Mesendoderm (in vitro differentiated cells): ENCODE measurements around the gene LMF1.

Experiments used
- DNase-seq: peaks from one replicate; pipeline ENCODE4 v3.0.0; 2013
- H2AK5ac ChIP-seq: 2 replicates; pipeline ENCODE4 v1.6.1; 2013; ENCODE audit warnings: low read length, inconsistent platforms
- H2BK120ac ChIP-seq: 2 replicates; pipeline ENCODE4 v1.6.1; 2013; ENCODE audit warnings: low read depth, mild to moderate bottlenecking, low read length, moderate library complexity, mixed read lengths
- H2BK15ac ChIP-seq: replicated peaks from 2 replicates; pipeline ENCODE4 v1.6.1; 2013; ENCODE audit warnings: low read depth, mild to moderate bottlenecking, moderate library complexity
- H2BK5ac ChIP-seq: 2 replicates; pipeline ENCODE4 v1.6.1; 2013; ENCODE audit warnings: low read length, inconsistent platforms
- H3K18ac ChIP-seq: 2 replicates; pipeline ENCODE4 v1.6.1; 2013; ENCODE audit warnings: mild to moderate bottlenecking, low read length, mixed read lengths
- H3K23ac ChIP-seq: one replicate; pipeline ENCODE4 v1.6.1; 2013; ENCODE audit warnings: low read length
- H3K27ac ChIP-seq: 2 replicates; pipeline ENCODE4 v1.5.1; 2013; ENCODE audit warnings: low read depth, mild to moderate bottlenecking, inconsistent platforms, low read length, moderate library complexity
- H3K27me3 ChIP-seq: 2 replicates; pipeline ENCODE4 v1.6.1; 2013; ENCODE audit warnings: low read length, control low read depth, mild to moderate bottlenecking, inconsistent platforms; ENCODE audit not compliant: insufficient read depth, poor library complexity
- H3K36me3 ChIP-seq: 2 replicates; pipeline ENCODE4 v1.6.1; 2013; ENCODE audit warnings: low read length, inconsistent platforms; ENCODE audit not compliant: control insufficient read depth, insufficient read depth
- H3K4ac ChIP-seq: one replicate; pipeline ENCODE4 v1.6.1; 2013; ENCODE audit warnings: low read depth, mild to moderate bottlenecking, low read length, moderate library complexity
- H3K4me1 ChIP-seq: 2 replicates; pipeline ENCODE4 v1.6.1; 2013; ENCODE audit warnings: low read depth, low read length, inconsistent platforms; ENCODE audit not compliant: control insufficient read depth
- H3K4me2 ChIP-seq: 2 replicates; pipeline ENCODE4 v1.6.1; 2013; ENCODE audit warnings: low read length
- H3K4me3 ChIP-seq: 2 replicates; pipeline ENCODE4 v1.5.1; 2013; ENCODE audit warnings: mild to moderate bottlenecking, low read length
- H3K56ac ChIP-seq: one replicate; pipeline ENCODE4 v1.6.1; 2013; ENCODE audit warnings: low read length
- H3K79me1 ChIP-seq: 2 replicates; pipeline ENCODE4 v1.6.1; 2013; ENCODE audit warnings: low read length, inconsistent platforms
- H3K79me2 ChIP-seq: 2 replicates; pipeline ENCODE4 v1.6.1; 2013; ENCODE audit warnings: mild to moderate bottlenecking, low read length; ENCODE audit not compliant: control insufficient read depth, insufficient read depth
- H3K9ac ChIP-seq: 2 replicates; pipeline ENCODE4 v1.6.1; 2013; ENCODE audit warnings: low read length, inconsistent platforms
- H4K5ac ChIP-seq: one replicate; pipeline ENCODE4 v1.6.1; 2013; ENCODE audit warnings: low read length
- H4K8ac ChIP-seq: one replicate; pipeline ENCODE4 v1.6.1; 2013; ENCODE audit warnings: low read depth, mild to moderate bottlenecking, control low read depth, low read length, moderate library complexity
- WGBS: extraction: QIAGEN DNeasy Blood & Tissue Kit; methylation state at CpG from one replicate; pipeline ENCODE4 v1.1.7; 2013; ENCODE audit warnings: low lambda C conversion rate, missing lambda C conversion rate; ENCODE audit not compliant: insufficient coverage; ENCODE audit errors: extremely low coverage; 5-methylcytosine and 5-hydroxymethylcytosine counted together

Gene LMF1

DNA sequence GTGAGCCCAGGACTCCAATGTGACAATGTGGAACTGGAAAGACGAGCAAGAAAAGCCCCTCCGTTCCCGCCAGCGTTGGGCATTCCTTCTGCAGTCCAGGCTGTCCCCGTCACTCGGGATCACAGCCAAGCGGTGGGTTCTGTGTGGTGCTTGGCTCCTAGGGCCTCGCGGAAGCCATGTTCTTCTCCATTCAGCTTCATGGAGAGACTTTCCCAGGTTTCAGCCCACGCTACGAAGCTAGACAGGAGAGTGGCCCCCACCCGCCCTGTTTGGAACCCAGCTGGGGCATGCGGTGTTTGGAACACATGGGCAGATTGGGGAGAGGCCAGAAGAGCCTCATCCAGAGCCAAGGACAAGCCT lies 5.8 kb downstream of the LMF1 start:
- no peak overlapping the region for H4K5ac ChIP-seq
- no peaks in the 10 kb centered on the region for H3K4me1 ChIP-seq
- no peak overlapping the region for H3K4me3 ChIP-seq
- H2BK5ac ChIP-seq = no peak overlapping the region
- H3K27ac ChIP-seq = no peak overlapping the region
- no peak overlapping the region for H2BK120ac ChIP-seq
- no peak for DNase-seq
- H3K4ac ChIP-seq = no peak overlapping the region
- no peak overlapping the region for H3K9ac ChIP-seq
- no peaks in the 10 kb centered on the region for H3K36me3 ChIP-seq
- H2AK5ac ChIP-seq = no peak overlapping the region
- H3K18ac ChIP-seq = no peak overlapping the region
- no peak overlapping the region for H4K8ac ChIP-seq
- H3K79me1 ChIP-seq = peaks cover 3% of the 10 kb centered on the region
- H3K23ac ChIP-seq = no peak overlapping the region
- H3K4me2 ChIP-seq = no peak overlapping the region
- H3K79me2 ChIP-seq = no peaks in the 10 kb centered on the region
- no peak overlapping the region for H2BK15ac ChIP-seq
- H3K27me3 ChIP-seq = no peaks in the 10 kb centered on the region
- H3K56ac ChIP-seq = no peak overlapping the region
- no CpG with 5 or more reads among the region's 13 CpGs for WGBS

- H3K23ac ChIP-seq = no peak overlapping the region
- H3K9ac ChIP-seq = no peak overlapping the region
- H3K79me1 ChIP-seq = peaks cover 3% of the 10 kb centered on the region
- no peak for DNase-seq
- H3K18ac ChIP-seq = no peak overlapping the region
- H2BK120ac ChIP-seq = no peak overlapping the region
- no peak overlapping the region for H2BK15ac ChIP-seq
- no peaks in the 10 kb centered on the region for H3K27me3 ChIP-seq
- H3K4me1 ChIP-seq = no peaks in the 10 kb centered on the region
- H4K5ac ChIP-seq = no peak overlapping the region
- H3K27ac ChIP-seq = no peak overlapping the region
- H2AK5ac ChIP-seq = no peak overlapping the region
- H3K4me2 ChIP-seq = no peak overlapping the region
- no peak overlapping the region for H3K4me3 ChIP-seq
- no peak overlapping the region for H3K4ac ChIP-seq
- no peak overlapping the region for H2BK5ac ChIP-seq
- no peak overlapping the region for H3K56ac ChIP-seq
- H3K79me2 ChIP-seq = no peaks in the 10 kb centered on the region
- no peak overlapping the region for H4K8ac ChIP-seq
- WGBS = no CpG with 5 or more reads among the region's 27 CpGs
- H3K36me3 ChIP-seq = no peaks in the 10 kb centered on the region
These were observed 6.3 kb downstream of the LMF1 start for GRCh38 chr16:964356-965035.

GRCh38 chr16:963913-964312 lies 6.9 kb downstream of the LMF1 start:
- WGBS = no CpG with 5 or more reads among the region's 17 CpGs
- no peak overlapping the region for H2BK120ac ChIP-seq
- no peak overlapping the region for H3K9ac ChIP-seq
- no peak overlapping the region for H3K4me3 ChIP-seq
- H3K4ac ChIP-seq = no peak overlapping the region
- no peak overlapping the region for H3K27ac ChIP-seq
- no peaks in the 10 kb centered on the region for H3K4me1 ChIP-seq
- no peaks in the 10 kb centered on the region for H3K36me3 ChIP-seq
- H3K18ac ChIP-seq = no peak overlapping the region
- H4K5ac ChIP-seq = no peak overlapping the region
- no peaks in the 10 kb centered on the region for H3K27me3 ChIP-seq
- no peak overlapping the region for H2BK15ac ChIP-seq
- DNase-seq = no peak
- H3K4me2 ChIP-seq = no peak overlapping the region
- no peak overlapping the region for H2AK5ac ChIP-seq
- no peak overlapping the region for H3K56ac ChIP-seq
- no peak overlapping the region for H3K23ac ChIP-seq
- H3K79me2 ChIP-seq = no peaks in the 10 kb centered on the region
- H2BK5ac ChIP-seq = no peak overlapping the region
- H3K79me1 ChIP-seq = no peaks in the 10 kb centered on the region
- H4K8ac ChIP-seq = no peak overlapping the region

DNA sequence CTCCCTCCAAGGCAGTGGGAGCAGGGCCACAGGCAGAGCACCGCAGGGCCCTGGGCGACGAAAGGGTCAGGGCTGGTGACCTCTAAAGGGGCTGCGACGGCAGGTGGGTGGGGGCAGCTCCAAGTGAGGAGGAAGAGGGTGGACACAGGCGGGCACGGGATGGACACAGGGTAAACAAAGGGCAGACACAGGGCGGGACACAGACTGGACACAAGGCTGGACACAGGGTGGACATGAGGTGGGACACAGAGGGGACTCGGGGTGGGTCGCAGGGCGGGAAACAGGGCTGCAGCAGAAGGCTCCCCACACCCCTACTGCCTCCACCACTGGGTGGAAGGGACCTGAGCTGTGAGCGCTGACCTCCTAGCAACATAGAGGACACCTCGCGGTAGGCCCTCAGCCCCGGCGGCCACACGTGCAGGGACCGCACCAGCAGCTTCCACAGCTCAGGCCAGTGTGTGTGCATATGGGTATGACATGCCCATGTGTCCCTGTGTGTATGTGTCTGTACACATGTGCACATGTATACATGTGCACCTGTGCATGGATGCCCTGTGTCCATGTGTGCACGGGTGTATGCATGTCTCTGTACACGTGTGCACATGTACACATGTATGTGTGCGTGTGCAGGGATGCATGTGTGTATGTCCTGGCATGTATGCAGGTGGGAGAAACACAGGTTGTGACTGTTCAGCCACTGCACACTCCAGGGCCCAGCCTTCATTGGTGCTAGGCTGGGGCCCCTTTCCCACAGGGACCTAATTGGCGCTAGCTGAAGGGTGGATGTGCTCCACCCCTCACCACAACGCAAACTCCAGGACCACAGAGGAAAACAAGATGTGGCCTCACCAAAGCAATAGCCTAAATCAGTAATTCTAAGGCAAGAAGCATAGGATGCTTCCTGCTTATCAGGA lies 7.6 kb downstream of the LMF1 start:
- Histone ChIP-seq H3K9ac (no peak overlapping the region), H3K79me2 (no peaks in the 10 kb centered on the region), H4K5ac (no peak overlapping the region), H2BK15ac (no peak overlapping the region), H3K27ac (no peak overlapping the region), H3K23ac (no peak overlapping the region), H3K4me3 (no peak overlapping the region), H3K56ac (no peak overlapping the region), H3K79me1 (no peaks in the 10 kb centered on the region), H3K4ac (no peak overlapping the region), H2AK5ac (no peak overlapping the region), H3K4me1 (no peaks in the 10 kb centered on the region), H3K36me3 (no peaks in the 10 kb centered on the region), H3K27me3 (no peaks in the 10 kb centered on the region), H3K4me2 (no peak overlapping the region), H2BK5ac (no peak overlapping the region), H3K18ac (no peak overlapping the region), H2BK120ac (no peak overlapping the region), H4K8ac (no peak overlapping the region)
- no CpG with 5 or more reads among the region's 23 CpGs for WGBS
- DNase-seq = no peak

- no CpG with 5 or more reads among the region's 22 CpGs for WGBS
- no peaks in the 10 kb centered on the region for H3K79me2 ChIP-seq
- DNase-seq = no peak
These were observed 8.4 kb downstream of the LMF1 start for GRCh38 chr16:962366-962765.

More at GRCh38 chr16:962366-962765, 8.4 kb downstream of the LMF1 start:
- no peaks in the 10 kb centered on the region for H3K4me1 ChIP-seq
- H2BK15ac ChIP-seq = no peak overlapping the region
- no peak overlapping the region for H4K8ac ChIP-seq
- H2AK5ac ChIP-seq = no peak overlapping the region
- no peaks in the 10 kb centered on the region for H3K79me1 ChIP-seq
- H3K56ac ChIP-seq = no peak overlapping the region
- no peaks in the 10 kb centered on the region for H3K36me3 ChIP-seq
- H3K9ac ChIP-seq = no peak overlapping the region
- H3K4me2 ChIP-seq = no peak overlapping the region
- no peaks in the 10 kb centered on the region for H3K27me3 ChIP-seq
- H3K23ac ChIP-seq = no peak overlapping the region
- no peak overlapping the region for H3K4ac ChIP-seq
- no peak overlapping the region for H2BK120ac ChIP-seq
- H4K5ac ChIP-seq = no peak overlapping the region
- no peak overlapping the region for H3K4me3 ChIP-seq
- H3K18ac ChIP-seq = no peak overlapping the region
- no peak overlapping the region for H3K27ac ChIP-seq
- no peak overlapping the region for H2BK5ac ChIP-seq
